Activated CD4-positive, alpha-beta T cell treated with anti-CD3 and anti-CD28 coated beads, Interleukin-2, amount 50 U/mL, for 1 hour (primary cell): Measurements from ENCODE around the gene OR13F1.
"Not testable (repeated sequence)": the region's sequence is repeated elsewhere in the genome, so short reads cannot be mapped to it uniquely, and the experiment has no call there.

Source experiments
- DNase-seq: peaks from one replicate; pipeline ENCODE4 v3.0.0-alpha.2; 2020

The OR13F1 gene, protein sequence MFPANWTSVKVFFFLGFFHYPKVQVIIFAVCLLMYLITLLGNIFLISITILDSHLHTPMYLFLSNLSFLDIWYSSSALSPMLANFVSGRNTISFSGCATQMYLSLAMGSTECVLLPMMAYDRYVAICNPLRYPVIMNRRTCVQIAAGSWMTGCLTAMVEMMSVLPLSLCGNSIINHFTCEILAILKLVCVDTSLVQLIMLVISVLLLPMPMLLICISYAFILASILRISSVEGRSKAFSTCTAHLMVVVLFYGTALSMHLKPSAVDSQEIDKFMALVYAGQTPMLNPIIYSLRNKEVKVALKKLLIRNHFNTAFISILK

GRCh38 chr9:104503963-104504362 lies at the start of gene OR13F1:
TSS of gene OR13F1 (plus strand) at chr9:104504263. CDS start at chr9:104504263, 0 bp downstream.
- no peak for DNase-seq

DNA sequence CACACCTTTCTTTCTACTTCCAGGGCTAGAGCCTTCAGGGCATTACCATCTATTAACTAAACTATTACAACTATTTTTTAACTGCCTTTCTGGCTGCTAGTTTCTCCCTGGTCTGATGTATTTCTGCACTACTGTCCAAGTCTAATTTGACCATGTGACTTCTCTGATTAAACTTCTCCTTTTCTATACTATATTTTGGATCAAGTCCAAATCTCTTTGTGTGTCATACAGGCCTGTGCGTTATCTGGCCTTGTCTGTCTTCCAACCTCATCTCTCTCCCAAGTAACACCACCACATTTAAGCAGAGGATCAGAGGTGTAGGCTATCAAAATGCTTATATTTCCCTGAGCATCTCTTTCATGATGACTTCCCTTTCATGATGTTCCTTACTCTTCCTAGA lies 47.2 kb upstream of the OR13F1 start:
- DNase-seq: no peak

DNA sequence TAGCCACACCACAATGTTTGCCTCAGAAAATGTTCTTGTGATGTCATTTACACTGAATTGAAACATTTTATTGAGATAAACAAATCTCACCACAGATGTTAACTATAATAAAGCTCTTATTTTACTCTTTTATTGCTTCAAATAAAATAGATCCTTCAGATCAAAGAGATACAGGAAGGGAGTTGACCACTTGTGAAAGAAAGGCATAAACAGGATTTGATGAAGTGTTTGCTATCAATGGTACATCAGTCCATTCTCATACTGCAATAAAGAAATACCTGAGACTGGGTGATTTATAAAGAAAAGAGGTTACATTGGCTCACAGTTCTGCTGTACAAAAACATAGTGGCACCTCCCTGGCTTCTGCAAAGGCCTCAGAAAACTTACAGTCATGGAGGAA lies 40.2 kb upstream of the OR13F1 start:
- no peak for DNase-seq

- DNase-seq: no peak
Measured at GRCh38 chr9:104468261-104468660, 35.8 kb upstream of the OR13F1 start.

GRCh38 chr9:104482921-104483570 lies 21.0 kb upstream of the OR13F1 start:
- DNase-seq: no peak

DNA sequence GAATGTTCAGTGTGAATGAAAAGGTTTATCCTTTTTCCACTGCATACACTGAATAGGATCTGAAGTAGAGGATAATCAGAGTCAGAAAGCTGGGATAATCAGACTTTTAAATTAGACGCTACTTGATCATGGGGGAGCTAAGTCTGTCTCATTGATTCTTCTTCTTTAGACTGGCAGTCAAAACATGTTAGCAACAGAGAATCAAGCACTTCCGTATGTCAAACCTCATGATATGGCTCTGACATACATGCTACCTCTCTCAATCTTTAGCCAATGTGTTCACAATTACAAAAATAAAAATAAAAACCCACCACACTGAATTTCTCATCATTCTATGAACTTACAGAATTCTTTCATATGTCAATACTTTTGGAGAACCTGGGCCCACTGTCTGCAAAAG lies 19.0 kb upstream of the OR13F1 start:
- no peak for DNase-seq

DNA sequence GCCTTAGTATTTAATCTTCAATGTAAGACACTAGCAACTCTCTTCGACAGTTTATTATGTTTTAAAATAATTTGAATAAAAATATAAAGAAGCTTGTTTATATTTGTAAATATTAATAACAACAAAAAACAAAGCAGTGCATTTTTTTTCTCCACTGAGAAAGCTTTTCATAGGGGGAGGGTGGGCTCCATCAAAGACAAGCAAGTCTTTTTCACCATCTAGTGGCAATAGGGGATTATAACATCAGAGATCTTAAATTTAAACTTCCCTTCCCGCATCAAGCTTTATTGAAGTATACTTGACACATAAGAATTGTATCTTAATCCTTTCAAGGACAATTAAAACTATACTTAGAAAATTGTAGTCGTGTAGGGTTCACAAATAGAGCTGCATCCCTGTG lies 9.3 kb upstream of the OR13F1 start:
- DNase-seq: no peak

DNA sequence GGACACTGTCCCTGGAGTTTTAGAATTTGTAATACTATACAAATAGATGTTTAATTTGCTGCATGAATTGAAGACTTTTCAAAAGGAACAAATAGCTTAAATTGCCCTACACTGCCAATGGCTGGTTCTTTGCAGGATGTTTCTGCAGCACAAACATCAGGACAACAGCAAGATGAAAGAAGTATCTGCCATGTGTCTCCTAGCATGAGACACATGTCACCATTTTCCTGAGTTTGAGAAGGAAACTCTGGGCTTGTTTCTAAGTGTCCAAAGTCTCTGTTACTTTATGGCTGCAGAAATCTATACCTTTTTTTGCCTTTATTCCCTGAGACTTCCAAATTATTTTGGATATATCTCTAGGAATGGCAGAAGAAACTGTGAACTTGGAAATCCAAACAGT lies 623 bp upstream of the OR13F1 start:
- no peak for DNase-seq

DNA sequence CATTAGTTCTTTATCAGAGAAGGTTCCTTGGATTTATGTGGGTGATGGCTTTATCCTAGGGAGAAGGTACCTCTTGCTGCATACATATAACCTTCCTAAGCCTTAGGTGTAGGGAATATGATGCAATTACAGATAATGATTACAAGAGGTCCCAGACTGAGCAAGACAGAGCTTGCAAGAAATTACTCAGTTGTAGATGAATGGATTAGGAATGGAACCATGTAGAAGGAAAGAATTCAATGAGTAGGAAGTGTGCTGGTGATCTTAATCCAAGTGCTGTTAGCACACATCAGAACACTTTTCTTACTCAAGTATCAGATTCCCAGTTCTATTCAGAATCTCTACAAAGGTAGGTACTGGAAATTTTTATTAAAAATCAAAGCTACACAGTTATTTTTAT lies 2.5 kb downstream of the OR13F1 start:
- DNase-seq: no peak

DNA sequence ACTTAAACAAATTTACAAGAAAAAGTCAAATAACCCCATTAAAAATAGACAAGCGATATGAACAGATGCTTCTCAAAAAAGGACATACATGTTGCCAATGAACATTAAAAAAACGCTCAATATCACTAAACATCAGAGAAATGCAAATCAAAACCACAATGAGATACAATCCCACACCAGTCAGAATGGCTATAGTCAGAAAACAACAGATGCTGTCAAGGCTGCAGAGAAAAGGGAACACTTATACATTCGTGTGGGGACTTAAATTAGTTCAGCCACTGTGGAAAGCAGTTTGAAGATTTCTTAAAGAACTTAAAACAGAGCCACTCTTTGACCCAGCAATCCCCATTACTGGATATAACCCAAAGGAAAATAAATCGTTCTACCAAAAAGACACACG lies 10.8 kb downstream of the OR13F1 start:
- no peak for DNase-seq

DNA sequence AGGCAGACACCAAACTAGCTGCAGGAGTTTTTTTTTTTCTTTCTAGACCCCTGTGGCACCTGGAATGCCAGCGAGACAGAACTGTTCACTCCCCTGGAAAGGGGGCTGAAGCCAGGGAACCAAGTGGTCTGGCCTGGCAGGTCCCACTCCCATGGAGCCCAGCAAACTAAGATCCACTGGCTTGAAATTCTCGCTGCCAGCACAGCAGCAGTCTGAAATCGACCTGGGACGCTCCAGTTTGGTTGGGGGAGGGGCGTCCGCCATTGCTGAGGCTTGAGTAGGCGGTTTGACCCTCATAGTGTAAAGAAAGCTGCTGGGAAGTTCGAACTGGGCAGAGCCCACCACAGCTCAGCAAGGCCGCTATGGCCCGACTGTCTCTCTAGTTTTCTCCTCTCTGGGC lies 16.2 kb downstream of the OR13F1 start:
- DNase-seq: not testable (repeated sequence)

- no peak for DNase-seq
Measured at GRCh38 chr9:104527109-104527508, 23.0 kb downstream of the OR13F1 start, which contains the start of gene OR13C4. TSS of gene OR13C4 (minus strand) at chr9:104527209. CDS start at chr9:104527209, 0 bp downstream.

DNA sequence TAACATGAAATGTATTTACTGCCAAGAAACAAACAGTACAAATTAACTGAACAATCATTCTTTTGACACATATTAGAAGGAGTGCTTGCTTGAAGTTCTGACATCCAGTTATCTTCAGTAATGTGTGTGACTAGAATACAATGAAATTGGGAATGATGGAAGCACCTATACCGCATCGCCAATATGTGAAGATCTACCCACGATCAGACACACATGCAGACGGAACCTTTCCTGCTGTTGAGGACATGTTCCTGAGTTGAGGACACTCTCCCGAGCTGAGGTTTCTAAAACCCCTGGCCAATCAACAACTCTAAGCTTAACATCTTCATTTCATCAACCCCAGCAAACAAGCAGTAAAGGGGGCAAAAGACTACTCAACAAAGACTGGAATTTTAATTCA lies 32.7 kb downstream of the OR13F1 start, which contains the start of gene OR13C3:
TSS of gene OR13C3 (minus strand) at position 101 of the 400 bp plus-strand sequence. CDS start 133 bp downstream, outside the sequence.
- no peak for DNase-seq

DNA sequence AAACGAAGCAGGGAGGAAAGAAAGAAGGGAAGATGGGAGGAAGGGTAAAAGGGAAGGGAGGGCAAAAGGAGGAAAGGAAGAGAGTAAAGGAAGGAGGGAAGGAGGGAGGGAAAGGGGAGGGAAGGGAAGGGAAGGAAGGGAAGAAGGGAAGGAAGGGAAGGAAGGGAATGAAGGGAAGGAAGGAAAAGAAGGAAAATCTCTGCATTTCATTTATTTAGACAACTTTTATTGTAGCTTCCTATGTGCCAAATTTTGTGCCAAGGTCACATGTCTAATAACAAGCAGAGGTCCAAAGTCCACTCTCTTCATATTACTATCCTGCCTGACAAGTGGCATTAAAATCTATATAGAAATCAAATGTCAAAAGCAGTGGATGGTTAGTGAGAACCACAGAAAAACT lies 35.2 kb downstream of the OR13F1 start:
- DNase-seq: no peak

DNA sequence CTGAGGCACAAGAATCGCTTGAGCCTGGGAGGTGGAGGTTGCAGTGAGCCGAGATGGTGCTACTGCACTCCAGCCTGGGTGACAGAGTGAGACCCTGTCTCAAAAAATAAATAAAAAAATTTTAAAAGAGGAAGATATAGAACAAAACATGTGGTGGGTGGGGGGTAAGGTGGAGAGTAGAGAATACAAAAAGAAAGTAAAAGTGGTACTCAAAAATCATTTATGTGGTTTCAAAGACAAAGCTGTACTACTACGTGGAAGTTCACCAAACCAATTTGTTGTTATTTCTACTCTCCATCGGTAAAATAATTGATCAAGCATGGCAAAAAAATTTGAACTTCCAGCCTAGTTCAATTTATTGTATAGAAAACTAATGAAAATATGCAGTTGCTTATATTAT lies 40.6 kb downstream of the OR13F1 start:
- DNase-seq: no peak

DNA sequence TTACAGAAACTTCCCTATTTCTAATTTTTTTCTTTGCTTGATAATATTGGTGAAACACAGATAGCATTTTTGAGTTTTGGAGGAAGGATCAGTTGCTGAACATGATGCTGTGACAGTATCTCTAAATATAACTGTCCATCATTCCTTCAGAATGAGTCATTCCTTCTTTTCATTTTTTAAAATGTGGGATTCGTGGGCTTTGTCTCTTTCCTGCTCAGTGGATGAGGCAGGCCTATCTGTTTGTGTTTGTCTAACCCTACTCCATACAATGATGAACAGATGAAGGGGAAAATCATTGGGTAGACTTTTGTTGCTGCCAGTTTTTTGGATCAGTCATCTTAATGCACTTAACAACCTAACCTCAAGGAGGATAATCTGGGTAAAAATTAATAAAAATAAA lies 49.2 kb downstream of the OR13F1 start:
- DNase-seq: no peak
